PC-9 (cell line): ENCODE results near the gene RBP5.

Source experiments
- CTCF ChIP-seq: fragments of 200-600 bp; sonication (generic); conservative IDR thresholded peaks from 2 replicates; pipeline ENCODE4 v1.6.1; 2017; ENCODE audit warnings: mixed run types, antibody characterized with exemption, mild to moderate bottlenecking, moderate library complexity
- EZH2 ChIP-seq: fragments of 200-600 bp; sonication (generic); IDR thresholded peaks from 2 replicates; pipeline ENCODE4 v1.8.0; 2017; ENCODE audit warnings: antibody characterized with exemption, low read depth

- TF ChIP-seq CTCF (no peak), EZH2 (no peak)
Observed at GRCh38 chr12:7176595-7176994, 47.9 kb upstream of the RBP5 start.
